Dedifferentiated amniotic fluid mesenchymal stem cell (primary cell): Measurements from ENCODE around the gene LGALS14.
"Not testable (repeated sequence)": the region's sequence is repeated elsewhere in the genome, so short reads cannot be mapped to it uniquely, and the experiment has no call there.

Source experiments
- DNase-seq: peaks from one replicate; pipeline ENCODE4 v3.0.0-alpha.2; 2016; ENCODE audit errors: extremely low spot score

The LGALS14 gene

GRCh38 chr19:39704181-39705044 lies at the start of gene LGALS14:
Gene LGALS14, plus strand, starts transcription at chr19:39704481. Its CDS starts 48 bp downstream, at chr19:39704529.
- DNase-seq = no peak

- DNase-seq = no peak
Observed at GRCh38 chr19:39655613-39656012, 48.7 kb upstream of the LGALS14 start, which contains the start of gene LGALS16. Gene LGALS16, plus strand, starts transcription at chr19:39655913. Its CDS starts 49 bp downstream, at chr19:39655962.

GRCh38 chr19:39659791-39660190 lies 44.5 kb upstream of the LGALS14 start:
- no peak for DNase-seq

- no peak for DNase-seq
Observed at GRCh38 chr19:39660661-39661060, 43.6 kb upstream of the LGALS14 start.

- no peak for DNase-seq
Observed at GRCh38 chr19:39661565-39661964, 42.7 kb upstream of the LGALS14 start.

- not testable (repeated sequence) for DNase-seq
Observed at GRCh38 chr19:39669860-39670259, 34.4 kb upstream of the LGALS14 start.

GRCh38 chr19:39670998-39671397 lies 33.3 kb upstream of the LGALS14 start:
- DNase-seq = no peak

GRCh38 chr19:39671739-39672363 lies 32.4 kb upstream of the LGALS14 start:
- DNase-seq = peak; percentile 59

GRCh38 chr19:39672473-39672872 lies 31.8 kb upstream of the LGALS14 start:
- no peak for DNase-seq

- DNase-seq = not testable (repeated sequence)
Observed at GRCh38 chr19:39673862-39674261, 30.4 kb upstream of the LGALS14 start.

GRCh38 chr19:39676004-39676403 lies 28.3 kb upstream of the LGALS14 start:
- no peak for DNase-seq

GRCh38 chr19:39677961-39678889 lies 26.1 kb upstream of the LGALS14 start:
- no peak for DNase-seq

- no peak for DNase-seq
Observed at GRCh38 chr19:39679056-39679790, 25.1 kb upstream of the LGALS14 start.

GRCh38 chr19:39679791-39680168 lies 24.5 kb upstream of the LGALS14 start:
- no peak for DNase-seq

- DNase-seq = no peak
Observed at GRCh38 chr19:39680593-39680992, 23.7 kb upstream of the LGALS14 start.

- DNase-seq = no peak
Observed at GRCh38 chr19:39681416-39681815, 22.9 kb upstream of the LGALS14 start.

GRCh38 chr19:39684267-39684666 lies 20.0 kb upstream of the LGALS14 start:
- no peak for DNase-seq

- DNase-seq = no peak
Observed at GRCh38 chr19:39686739-39687138, 17.5 kb upstream of the LGALS14 start.

- DNase-seq = not testable (repeated sequence)
Observed at GRCh38 chr19:39688637-39689036, 15.6 kb upstream of the LGALS14 start.

- DNase-seq = no peak
Observed at GRCh38 chr19:39692166-39692565, 12.1 kb upstream of the LGALS14 start.

- DNase-seq = no peak
Observed at GRCh38 chr19:39692822-39693221, 11.5 kb upstream of the LGALS14 start.
